ENCODE measurements around the gene CUL1.

The CUL1 gene

GRCh38 chr7:148761499-148762278 lies 63.0 kb downstream of the CUL1 start:
- no peak for DNase-seq (ENCODE audit: low read depth)

- DNase-seq (ENCODE audit: low read depth), result no peak
Measured at GRCh38 chr7:148763622-148764021, 64.9 kb downstream of the CUL1 start.

DNA sequence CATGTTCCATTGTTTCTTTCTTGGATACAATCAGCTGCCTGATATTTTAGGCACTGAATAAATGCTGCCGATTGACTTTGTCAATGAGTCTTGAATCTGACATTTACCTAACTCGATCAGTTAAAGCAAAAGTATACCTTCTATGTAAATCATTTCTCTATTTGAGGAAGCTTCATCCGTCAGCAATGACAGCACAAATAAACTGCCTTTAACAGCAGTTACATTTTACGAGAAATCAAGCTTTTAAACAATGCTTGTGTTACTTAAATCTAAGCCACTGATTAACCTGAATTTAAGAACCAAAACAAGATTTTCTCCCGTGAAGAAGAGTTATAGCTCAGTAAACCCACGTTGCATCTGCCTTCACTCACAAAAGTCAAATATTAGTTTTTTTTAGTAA lies 71.3 kb downstream of the CUL1 start:
- no peak for DNase-seq (ENCODE audit: low read depth)

DNA sequence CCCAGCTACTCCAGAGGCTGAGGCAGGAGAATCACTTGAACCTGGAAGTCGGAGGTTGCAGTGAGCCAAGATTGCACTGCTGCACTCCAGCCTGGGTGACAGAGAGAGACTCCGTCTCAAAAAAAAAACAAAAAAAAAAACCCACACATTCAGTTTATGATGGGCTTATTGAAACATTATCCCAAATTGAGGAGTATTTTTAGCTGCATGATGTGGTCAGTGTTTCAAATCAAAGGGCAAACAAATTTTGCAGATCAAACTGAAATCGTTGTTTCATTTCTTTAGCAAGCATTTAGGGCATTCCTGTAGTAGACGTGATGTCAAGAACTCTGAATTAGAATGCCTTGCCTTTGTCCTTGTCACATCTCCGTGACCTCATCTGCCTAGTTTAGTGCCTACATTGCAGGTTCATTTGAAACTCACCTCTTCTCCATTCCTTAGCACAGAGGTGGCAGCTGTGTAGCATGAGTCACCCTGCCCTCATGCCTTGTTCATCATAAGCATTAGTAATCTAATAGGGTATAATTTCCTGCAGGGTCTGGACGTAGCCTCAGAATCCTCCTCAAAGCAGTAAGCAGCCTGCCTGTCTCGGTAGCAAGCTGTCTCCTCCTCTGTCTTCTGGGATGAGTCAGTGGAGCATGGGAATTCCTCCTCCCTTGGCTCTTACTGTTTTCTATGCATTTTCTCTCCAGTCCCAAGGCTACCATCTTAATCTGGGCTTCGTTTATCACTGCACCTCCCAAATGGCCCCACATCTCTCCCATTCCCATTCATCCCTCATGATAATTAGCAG lies 73.8 kb downstream of the CUL1 start:
- no peak for DNase-seq (ENCODE audit: low read depth)

- peak; percentile 4 for DNase-seq (ENCODE audit: low read depth)
Measured at GRCh38 chr7:148773334-148773733, 74.6 kb downstream of the CUL1 start.

- DNase-seq (ENCODE audit: low read depth), result no peak
Measured at GRCh38 chr7:148774471-148774870, 75.8 kb downstream of the CUL1 start.

GRCh38 chr7:148782757-148783456 lies 84.2 kb downstream of the CUL1 start:
- no peak for DNase-seq (ENCODE audit: low read depth)

DNA sequence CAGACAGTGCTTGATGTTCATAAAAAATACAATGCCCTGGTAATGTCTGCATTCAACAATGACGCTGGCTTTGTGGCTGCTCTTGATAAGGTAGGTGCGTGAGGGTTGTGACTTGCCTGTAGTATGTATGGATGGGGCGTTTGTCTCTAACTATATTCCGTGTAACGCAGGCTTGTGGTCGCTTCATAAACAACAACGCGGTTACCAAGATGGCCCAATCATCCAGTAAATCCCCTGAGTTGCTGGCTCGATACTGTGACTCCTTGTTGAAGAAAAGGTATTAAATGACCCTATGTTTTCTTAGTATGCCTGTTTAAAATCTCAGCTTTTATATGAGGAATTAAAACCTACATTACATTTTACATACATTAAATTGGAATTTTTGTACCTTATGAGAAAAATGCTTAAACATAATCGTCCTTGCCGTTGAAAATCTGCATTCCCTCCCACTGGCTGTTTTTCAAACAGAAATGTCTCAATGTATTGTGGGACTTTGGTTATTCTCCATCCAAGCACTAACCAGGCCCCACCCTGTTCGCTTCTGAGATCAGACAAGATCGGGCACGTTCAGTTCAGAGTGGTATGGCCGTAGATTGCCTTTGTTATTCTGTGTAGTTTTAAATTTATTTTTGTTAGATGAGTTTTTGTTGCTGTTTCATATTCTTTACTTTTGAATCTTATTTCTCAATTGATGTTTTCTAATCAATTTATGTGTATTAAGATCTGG lies 85.3 kb downstream of the CUL1 start:
- no peak for DNase-seq (ENCODE audit: low read depth)

- DNase-seq (ENCODE audit: low read depth), result no peak
Measured at GRCh38 chr7:148787571-148788295, 89.0 kb downstream of the CUL1 start.

- no peak for DNase-seq (ENCODE audit: low read depth)
Measured at GRCh38 chr7:148789220-148789619, 90.5 kb downstream of the CUL1 start.

GRCh38 chr7:148790131-148790726 lies 91.5 kb downstream of the CUL1 start:
- no peak for DNase-seq (ENCODE audit: low read depth)

DNA sequence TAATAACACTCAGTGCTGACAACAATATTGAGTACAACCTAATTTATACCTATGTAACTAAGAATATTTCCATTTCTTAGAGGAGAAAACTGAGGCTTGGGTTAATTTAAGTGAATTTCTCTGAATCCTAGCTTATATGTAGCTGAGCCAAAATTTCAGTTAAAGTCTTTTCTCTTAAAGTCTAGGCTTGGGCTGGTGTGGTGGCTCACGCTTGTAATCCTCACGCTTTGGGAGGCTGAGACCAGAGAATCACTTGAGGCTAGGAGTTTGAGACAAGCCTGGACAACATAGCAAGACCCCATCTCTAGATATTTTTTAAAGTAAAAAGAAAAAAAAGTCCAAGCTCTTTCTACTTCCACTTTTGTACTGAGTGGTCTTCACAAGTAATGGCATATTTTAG lies 92.1 kb downstream of the CUL1 start:
- no peak for DNase-seq (ENCODE audit: low read depth)

DNA sequence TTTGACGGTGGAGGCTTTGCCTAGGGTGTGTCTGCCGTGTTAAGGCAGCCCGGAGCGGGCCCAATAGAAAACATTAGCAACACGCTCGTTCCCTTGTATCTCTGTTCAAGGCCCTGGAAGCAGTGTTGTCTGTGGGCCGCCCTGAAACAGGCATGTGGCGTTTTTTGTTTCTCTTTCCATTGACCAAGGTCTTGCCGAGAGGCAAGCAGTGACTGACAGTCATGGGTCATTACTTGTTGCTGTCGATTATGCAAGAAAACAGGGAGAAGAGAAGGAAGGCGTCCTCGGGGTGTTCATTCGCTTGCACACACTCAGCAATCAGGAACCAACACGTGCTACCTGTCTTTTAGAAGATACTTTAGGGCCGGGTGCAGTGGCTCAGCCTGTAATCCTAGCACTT lies 92.8 kb downstream of the CUL1 start:
- no peak for DNase-seq (ENCODE audit: low read depth)

- DNase-seq (ENCODE audit: low read depth), result no peak
Measured at GRCh38 chr7:148793590-148793989, 94.9 kb downstream of the CUL1 start.

- no peak for DNase-seq (ENCODE audit: low read depth)
Measured at GRCh38 chr7:148794476-148794875, 95.8 kb downstream of the CUL1 start.

GRCh38 chr7:148796841-148797240 lies 98.1 kb downstream of the CUL1 start:
- DNase-seq (ENCODE audit: low read depth), result no peak

DNA sequence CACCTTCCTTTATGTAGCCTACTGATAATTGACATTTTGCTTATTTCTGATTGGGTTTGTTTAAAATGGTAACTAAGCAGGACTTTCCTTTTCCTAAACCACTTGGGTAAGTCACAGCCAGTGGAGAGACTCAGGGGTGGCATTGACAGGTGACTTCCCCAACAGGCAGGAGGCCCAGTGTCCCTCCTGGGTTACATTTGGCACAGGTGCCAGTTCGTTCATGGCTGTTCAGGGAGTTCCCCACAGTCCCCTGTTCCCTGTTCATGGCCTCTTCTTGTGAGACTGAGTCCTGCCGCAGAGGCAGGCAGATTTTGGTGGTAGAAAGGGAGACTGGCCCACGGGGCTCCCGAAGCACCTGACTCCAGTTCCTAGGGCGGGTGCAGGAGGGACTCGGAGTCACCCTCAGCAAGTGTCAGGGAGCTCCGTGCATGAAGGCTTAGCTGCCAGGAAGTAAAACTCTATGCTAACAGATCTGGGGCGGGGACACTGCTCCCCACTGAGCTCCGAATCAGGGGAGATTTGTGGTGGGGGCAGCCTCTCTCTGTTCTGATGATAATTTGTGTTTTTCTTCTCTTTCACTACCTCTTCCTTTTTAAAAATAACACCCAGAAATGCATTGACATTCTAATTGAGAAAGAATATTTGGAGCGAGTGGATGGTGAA lies 101.3 kb downstream of the CUL1 start:
- no peak for DNase-seq (ENCODE audit: low read depth)

GRCh38 chr7:148800677-148801076 lies 102.0 kb downstream of the CUL1 start:
- DNase-seq (ENCODE audit: low read depth), result no peak

DNA sequence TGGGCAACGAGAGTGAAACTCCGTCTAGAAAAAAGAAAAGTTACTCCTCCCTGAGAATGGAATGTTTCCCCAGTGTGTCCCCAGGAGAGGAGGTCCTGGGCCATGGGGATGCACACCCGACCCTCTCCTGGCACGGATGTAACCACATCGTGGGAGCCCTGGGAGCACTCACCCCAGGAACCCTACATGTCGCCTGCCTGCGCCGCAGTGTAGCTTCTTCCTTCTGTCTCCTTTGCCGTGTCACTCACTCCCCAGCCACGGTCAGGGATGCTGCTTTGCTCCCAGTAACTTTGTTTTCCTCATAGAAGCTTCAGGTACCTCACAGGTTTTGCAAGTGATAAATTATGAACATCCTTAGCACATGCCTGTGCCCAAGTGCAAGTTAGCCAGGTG lies 103.4 kb downstream of the CUL1 start:
- DNase-seq (ENCODE audit: low read depth), result no peak

DNA sequence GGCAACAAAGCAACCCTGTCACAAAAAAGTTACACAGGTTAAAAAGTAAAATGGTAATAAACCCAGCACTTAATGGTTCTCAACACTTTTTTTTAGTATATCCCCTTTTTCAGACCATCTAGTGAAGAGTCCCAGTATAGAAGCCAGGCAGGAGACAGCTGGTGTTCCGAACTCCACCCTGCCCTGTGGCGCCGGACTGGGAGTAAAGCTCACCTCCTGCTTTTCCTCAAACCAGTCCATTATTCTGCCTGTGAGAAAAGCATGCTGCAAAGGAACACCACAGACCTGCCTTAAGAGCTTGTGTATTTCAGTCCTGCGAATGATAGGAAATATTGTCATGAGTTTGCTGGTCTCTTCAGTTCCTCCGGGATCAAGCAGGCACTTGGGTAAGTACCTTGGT lies 104.4 kb downstream of the CUL1 start:
- no peak for DNase-seq (ENCODE audit: low read depth)
